Measurements from ENCODE around the gene UHRF1. TPM values are rescaled to one million over a fixed set of nuclear protein-coding genes. Genes with fewer than 3 reads are reported as not detected.
"Not testable (repeated sequence)": the region's sequence is repeated elsewhere in the genome, so short reads cannot be mapped to it uniquely, and the experiment has no call there.

The UHRF1 gene
- 110 and 118 TPM in 2 replicates for total RNA-seq (2014; rRNA removed; shearing (Covaris generic))

DNA sequence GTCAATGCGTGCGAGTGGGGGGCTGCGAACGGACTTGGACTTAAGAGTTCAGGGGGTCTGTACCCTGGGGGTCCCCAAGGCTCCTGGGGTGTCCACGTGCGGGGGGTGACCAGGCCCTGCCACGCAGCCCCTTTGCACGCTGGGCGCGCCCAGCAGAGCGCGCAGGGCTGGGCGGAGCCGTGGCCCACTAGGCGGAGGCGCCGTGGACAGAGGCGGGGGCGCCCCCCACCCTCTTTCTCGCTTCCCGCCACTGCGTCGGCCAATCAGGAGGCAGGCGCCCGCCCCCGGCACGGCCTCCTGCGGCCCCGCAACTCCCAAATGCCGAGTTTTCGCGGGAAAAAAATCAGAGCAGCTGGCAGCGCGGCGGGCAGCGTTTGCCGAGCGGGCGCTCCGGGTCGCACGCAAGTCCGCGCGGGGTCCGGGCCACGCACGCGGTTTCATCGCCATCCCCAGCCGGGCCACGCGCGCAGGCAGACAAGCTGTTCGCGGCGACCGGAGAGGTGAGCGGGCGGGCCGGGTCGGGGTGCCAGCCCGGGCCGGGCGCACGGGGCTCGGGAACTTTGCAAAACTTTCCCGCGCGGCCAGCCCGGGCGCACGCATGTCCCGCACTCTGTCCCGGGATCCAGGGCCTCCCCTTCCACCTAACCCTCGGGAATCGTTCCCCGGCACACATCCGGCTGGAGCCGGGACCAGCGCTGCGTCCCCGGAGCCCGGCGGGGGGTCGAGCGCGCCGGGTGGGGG lies at the start of gene UHRF1:
UHRF1 (plus strand) TSS at position 346 of the 741 bp plus-strand sequence. CDS start 1,385 bp downstream, outside the sequence.
- no peak for DNase-seq (ENCODE audit: low spot score)

GRCh38 chr19:4859697-4860096 lies 49.6 kb upstream of the UHRF1 start:
- DNase-seq (ENCODE audit: low spot score) = no peak

DNA sequence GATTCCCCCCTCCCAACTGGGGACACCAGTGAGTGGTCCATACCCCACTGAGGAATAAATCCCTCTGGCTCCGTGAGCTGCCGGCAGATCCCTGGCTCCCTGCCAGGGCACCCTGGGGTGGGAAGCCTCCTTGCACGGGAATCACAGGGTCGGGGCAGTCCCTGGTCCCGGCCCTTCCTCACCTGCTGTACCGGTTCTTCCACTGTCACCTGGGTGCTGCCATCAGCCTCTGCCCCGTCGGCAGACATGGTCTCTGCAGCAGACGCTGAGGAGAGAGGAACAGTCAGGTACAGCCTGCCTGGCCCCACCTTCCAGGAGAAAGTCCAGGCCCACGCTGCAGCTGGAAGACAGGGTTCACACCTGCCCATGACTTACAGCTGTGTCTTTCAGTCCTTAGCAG lies 48.2 kb upstream of the UHRF1 start:
- DNase-seq (ENCODE audit: low spot score) = no peak

- DNase-seq (ENCODE audit: low spot score) = no peak
Measured at GRCh38 chr19:4866595-4867424, 42.5 kb upstream of the UHRF1 start.

DNA sequence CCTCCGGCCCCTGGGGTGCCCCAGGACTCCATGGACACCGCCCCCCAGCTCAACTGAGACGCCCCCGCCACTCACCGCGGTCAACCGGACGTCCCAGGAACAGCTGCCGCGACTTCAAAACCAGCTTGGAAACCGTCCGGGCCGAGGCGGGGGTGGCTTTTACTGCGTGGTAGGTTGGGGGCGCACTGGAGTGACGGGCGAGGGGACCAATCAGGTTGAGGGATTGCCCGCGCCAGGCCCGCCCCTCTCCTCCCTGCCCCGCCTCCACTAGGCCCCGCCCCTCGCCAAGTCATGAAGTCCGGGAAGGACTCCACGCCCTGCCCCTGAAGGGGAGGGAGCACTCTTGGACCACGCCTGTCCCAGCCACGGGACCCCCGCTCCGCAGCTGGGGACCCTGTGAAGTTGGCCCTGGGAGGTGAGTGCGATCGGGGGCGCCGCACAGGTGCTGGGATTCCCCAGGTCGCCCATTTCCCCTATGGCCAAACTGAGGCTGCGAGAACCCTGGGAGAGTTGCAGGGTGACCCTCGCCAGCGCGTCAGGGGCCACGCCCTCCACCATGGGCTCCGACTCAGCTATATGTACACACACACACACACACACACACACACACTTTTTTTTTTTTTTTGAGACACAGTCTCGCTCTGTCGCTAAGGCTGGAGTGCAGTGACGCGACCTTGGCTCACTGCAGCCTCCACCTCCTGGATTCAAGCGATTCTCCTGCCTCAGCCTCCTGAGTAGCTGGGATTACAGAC lies 41.6 kb upstream of the UHRF1 start, which contains the start of gene PLIN3:
PLIN3 (minus strand) TSS at position 134 of the 752 bp plus-strand sequence. CDS start 6,273 bp downstream, outside the sequence.
- peak; percentile 93 for DNase-seq (ENCODE audit: low spot score)

DNA sequence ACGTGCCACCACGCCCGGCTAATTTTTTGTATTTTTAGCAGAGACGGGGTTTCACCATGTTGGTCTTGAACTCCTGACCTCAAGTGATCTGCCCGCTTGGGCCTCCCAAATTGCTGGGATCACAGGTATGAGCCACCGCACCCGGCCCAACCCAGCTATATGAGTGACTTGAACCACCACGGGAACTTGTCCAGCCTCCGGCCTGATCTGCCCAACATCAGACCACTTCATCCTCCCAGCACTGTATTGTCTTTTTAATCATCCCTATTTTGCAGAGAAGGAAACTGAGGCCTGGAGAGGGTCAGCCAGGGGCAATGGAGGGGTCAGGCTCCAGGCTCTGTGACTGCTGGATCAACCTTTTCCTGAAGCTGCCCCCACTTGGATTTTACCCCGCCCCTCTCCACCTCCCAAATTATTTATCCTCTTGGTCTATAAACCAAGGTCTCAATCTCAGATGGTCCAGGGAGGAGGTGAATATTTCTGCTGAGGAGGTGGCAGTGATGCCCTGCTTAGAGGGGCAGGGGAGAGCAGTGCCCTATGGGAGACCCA lies 40.9 kb upstream of the UHRF1 start:
- no peak for DNase-seq (ENCODE audit: low spot score)

GRCh38 chr19:4870025-4870700 lies 39.1 kb upstream of the UHRF1 start:
- DNase-seq (ENCODE audit: low spot score) = peak; percentile 99

GRCh38 chr19:4871711-4872110 lies 37.6 kb upstream of the UHRF1 start:
- DNase-seq (ENCODE audit: low spot score) = no peak

DNA sequence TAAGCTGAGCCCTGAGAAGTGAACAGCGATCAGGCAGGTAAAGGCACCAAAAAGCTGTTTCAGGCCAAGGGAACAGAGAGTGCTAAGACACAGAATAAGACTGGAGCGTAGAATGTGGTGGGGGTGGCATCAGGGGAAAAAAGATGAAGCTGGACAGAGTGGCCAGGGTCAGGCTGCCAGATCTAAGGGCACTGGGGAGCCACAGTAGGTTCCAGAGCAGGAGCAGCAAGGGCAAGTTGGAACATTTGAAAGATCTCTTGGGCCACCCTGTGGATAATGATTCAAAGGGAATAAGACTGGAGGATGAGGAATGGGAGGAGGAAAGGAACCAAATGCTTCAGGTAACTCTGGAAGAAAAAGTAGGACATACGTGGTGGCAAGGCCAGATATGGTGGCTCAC lies 35.4 kb upstream of the UHRF1 start:
- no peak for DNase-seq (ENCODE audit: low spot score)

- DNase-seq (ENCODE audit: low spot score) = no peak
Measured at GRCh38 chr19:4877753-4878490, 31.4 kb upstream of the UHRF1 start.

DNA sequence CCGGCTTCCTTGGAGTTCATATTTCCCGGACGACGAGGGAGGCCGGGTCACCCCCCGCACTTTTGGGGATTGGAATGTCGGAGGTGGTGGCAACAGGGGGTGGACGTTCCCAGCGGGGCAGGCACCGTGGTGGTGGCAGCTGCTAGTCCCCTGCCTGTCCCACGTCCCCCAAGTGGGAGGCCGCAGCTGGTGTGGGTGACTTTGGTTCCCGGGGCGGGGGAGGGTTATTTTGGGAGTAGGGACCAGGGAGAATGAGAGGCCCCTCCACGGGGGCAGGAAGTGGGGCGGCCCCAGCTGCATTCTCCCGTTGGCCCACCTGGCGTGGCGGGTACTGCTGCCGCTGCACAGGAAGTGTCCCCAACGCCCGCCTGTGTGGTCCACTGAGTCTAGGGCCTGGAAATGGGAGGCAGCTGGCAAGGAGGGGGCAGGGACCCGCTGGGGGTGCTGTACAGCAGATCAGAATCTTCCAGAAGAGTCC lies 30.8 kb upstream of the UHRF1 start:
- no peak for DNase-seq (ENCODE audit: low spot score)

- no peak for DNase-seq (ENCODE audit: low spot score)
Measured at GRCh38 chr19:4879041-4879440, 30.3 kb upstream of the UHRF1 start.

GRCh38 chr19:4882874-4883273 lies 26.4 kb upstream of the UHRF1 start:
- DNase-seq (ENCODE audit: low spot score) = not testable (repeated sequence)

DNA sequence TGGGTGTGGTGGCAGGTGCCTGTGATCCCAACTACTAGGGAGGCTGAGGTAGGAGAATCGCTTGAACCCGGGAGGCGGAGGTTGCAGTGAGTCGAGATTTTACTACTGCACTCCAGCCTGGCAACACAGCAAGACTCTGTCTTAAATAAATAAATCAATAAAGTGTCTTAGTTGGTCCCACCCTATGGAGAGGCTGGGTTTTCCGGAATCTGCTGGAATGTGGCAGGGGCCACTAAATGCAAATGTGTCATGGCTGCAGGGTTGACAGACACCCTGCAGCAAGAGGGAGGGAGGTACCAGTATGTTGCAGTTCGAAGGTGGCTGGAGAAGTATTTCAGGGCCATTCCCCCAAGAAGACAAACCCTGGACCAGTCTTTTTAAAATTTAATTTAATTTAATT lies 24.3 kb upstream of the UHRF1 start:
- DNase-seq (ENCODE audit: low spot score) = not testable (repeated sequence)

GRCh38 chr19:4887803-4888202 lies 21.5 kb upstream of the UHRF1 start:
- DNase-seq (ENCODE audit: low spot score) = not testable (repeated sequence)

- peak; percentile 67 for DNase-seq (ENCODE audit: low spot score)
Measured at GRCh38 chr19:4889034-4889815, 20.1 kb upstream of the UHRF1 start.

DNA sequence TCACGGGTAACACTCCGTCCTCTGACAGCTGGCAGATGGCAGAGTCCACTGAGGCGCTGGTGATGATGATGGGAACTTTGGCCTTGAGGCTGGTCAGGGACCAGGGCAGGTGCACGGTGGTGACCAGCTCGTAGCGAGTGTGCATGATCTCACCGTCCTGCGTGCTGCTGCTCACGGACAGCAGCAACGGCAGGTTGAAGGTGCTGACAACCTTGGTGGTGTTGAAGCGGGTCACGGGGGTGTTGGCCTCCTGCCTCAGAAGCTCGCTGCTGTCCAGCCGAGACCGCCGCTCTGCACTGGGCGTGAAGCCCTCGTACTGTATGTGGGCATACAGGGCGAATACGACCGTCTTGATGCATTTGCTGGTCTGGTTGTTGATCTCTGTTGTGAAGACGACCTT lies 18.2 kb upstream of the UHRF1 start:
- DNase-seq (ENCODE audit: low spot score) = no peak

GRCh38 chr19:4892962-4893361 lies 16.3 kb upstream of the UHRF1 start:
- not testable (repeated sequence) for DNase-seq (ENCODE audit: low spot score)

DNA sequence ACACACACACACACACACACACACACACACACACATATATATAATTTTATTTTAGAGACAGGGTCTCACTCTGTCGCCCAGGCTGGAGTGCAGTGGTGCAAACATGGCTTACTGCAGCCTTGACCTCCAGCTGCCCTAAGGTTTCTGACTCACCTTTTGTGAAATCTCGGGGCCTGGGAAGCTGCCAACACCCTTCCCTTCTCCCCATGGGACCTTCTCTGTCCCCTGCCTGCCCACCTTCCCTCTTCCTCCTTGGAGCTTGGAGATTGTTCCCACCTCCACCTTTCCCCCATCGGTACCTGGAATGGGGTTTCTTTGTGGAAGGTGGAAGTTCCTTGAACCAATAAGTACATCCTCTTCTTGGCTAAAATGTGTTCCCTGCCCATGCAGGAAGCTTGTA lies 12.9 kb upstream of the UHRF1 start:
- DNase-seq (ENCODE audit: low spot score) = peak; percentile 57

All from A172 (cell line).